AG09319 (cell line): ENCODE results near the gene LEMD3.

Experiments used
- DNase-seq: peaks from one replicate; pipeline ENCODE4 v3.0.0-alpha.2; 2010; ENCODE audit warnings: low read depth; ENCODE audit errors: extremely low read depth
- CTCF ChIP-seq: IDR thresholded peaks from 2 replicates; pipeline ENCODE4 v1.5.1; 2011; ENCODE audit warnings: low read depth, mild to moderate bottlenecking, inconsistent platforms, low read length, moderate library complexity

LEMD3 gene

DNA sequence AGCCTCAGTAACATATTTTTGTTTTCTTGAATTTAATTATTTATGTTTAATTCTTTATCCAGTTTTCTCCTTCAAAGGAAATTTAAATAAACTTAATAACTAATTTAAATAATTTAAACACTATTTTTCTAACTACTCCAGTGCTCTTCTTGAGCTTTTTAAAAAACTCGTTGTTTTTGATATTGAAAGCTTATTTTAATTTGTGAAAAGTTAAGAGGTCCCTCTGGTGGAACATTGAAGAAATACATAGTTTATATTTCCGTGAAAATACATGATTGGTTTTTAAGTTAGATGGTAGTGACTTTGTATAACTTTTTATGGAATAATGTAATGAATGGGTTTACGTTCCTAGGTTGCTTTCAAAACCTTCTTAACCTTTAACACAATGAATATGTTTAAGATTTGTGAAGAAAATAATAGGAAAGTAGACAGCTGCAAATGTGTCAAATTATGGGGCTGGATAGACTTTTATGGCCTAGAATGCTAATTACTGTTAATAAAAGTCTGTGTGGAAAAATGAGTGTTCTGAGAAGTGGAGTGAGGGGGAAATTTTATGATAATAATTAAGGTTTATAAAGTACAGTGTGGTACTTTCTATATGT, 63.2 kb downstream of the LEMD3 start:
- DNase-seq = no peak
- TF ChIP-seq CTCF = peak; percentile 36

GRCh38 chr12:65237153-65237552, 67.8 kb downstream of the LEMD3 start:
- no peak for TF ChIP-seq CTCF
- DNase-seq = no peak

DNA sequence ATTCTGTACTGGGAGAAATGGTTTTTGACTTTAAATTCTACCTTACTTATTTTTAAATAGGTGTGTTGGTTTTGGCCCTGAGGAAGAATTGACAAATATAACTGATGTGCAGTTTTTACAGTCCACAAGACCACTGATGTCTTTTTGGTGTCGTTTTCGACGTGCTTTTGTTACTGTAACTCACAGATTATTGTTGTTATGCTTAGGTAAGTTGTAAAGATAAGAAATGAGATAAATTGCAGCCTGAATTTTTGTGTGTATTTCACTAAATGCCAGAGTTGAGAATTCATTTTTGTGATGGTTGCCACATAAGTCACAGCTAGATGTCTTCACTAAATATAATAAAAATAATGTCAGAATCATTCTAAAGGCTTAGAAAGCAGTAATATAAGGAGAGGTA, 69.2 kb downstream of the LEMD3 start:
- TF ChIP-seq CTCF = no peak
- no peak for DNase-seq

DNA sequence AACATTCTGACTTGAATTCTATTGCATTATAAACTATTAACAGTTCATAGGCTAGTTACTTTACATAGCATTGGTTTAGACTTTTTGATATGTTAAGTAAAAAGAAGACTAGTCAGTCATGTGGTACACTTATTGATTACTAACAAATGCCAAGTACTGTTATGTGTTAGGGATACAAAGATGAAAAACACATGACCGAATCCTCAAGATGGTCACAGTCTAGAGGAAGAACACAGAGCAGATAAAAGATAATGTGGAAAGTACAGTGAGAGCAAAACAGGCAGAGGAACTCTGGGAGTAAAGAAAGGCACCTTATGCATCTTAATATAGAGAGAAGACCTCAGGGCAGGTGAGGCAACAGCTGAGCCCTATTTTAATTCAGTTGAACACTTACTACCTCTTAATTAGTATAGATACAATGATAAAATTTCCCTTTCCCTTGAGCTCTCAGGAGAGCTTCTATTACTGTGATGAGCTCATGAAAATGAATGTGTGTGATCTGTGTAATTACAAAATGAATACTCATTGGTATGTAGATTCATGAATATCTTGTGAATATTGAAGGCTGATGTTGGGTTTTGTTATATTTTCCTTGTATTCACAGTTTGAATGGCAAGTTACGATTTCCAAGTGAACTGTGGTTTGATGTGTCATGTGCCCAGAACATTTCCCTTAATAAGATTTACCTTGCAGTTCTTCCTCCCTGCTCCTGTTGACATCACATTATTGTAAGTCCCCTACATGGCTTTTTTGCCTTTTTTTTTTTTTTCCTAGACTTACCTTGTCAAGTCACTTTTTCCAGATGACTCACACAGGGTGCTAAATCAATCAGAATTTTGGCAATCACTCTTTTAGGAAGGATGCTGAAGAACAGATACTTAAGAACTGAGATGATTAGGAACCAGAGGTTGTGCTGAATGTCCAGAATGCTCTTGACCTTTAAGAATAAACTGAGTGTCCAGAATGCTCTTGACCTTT, 79.6 kb downstream of the LEMD3 start:
- TF ChIP-seq CTCF = no peak
- no peak for DNase-seq

GRCh38 chr12:65252515-65252914, 83.1 kb downstream of the LEMD3 start:
- no peak for DNase-seq
- no peak for TF ChIP-seq CTCF

GRCh38 chr12:65257986-65258385, 88.6 kb downstream of the LEMD3 start:
- TF ChIP-seq CTCF = no peak
- no peak for DNase-seq

DNA sequence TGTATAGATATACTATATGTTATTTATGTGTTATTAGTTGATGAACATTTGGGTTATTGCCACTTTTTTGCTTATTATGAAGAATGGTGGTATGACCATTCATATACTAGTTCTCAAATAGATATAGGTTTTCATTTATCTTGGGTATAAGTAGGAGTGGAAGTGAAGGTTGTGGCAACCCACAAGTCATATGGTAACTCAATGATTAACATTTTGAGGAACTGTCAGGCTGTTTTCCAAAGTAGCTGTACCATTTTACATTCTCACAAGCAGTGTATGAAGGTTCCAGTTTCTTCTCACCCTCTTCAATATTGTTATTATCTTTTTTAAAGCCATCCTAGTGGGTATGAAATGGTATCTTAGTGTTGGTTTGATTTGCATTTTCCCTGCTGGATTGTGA, 90.1 kb downstream of the LEMD3 start:
- TF ChIP-seq CTCF = no peak

More for the DNA sequence above, 90.1 kb downstream of the LEMD3 start:
- DNase-seq = no peak
